ENCODE results near the gene MKLN1. TPM values are rescaled to one million over a fixed set of nuclear protein-coding genes. Genes with fewer than 3 reads are reported as not detected.

MKLN1 gene
- total RNA-seq, 1 experiment from 2014 or later, result 34.3 TPM

DNA sequence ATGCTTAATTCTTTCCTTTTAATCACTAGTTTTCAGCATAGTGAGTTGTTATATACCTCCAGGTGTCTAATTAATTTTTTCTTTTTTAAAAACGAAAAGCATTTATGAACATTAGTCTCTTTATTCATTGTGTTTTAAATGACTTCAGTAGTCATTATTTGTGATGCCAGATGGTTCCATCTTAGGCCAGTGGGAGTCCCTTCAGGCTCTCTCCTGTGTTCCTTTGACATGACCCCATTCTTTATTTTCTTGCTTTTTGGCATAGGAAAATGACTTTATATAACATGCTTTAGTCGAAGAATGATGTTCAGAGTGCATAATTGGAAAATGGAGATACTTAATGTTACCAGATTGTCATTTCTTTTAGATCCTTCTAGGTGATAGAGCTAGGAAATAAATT is 24.4 kb downstream of the MKLN1 start:
- Mint-ChIP-seq H3K4me3 (no peak overlapping the region), H3K27me3 (ENCODE audit: low read depth) (no peaks in the 10 kb centered on the region), H3K4me1 (peaks cover 30 to 33% of the 10 kb centered on the region in 2 experiments), H3K9me3 (no peaks in the 10 kb centered on the region; a peak in 1 of 5 replicates), H3K36me3 (ENCODE audit: insufficient read depth in 1 of 3, low read depth in 3 of 3) (peaks cover 7 to 17% (median 13%) of the 10 kb centered on the region in 3 experiments; a peak in 6 of 7 replicates), H3K27ac (no peak overlapping the region)
- Histone ChIP-seq H3K4ac (ENCODE audit: low read depth, low read length) (no peak overlapping the region), H2BK5ac (ENCODE audit: insufficient read length, low read length) (no peak overlapping the region), H4K20me1 (ENCODE audit: control insufficient read depth, insufficient read depth, insufficient read length) (no peaks in the 10 kb centered on the region), H3K4me1 (ENCODE audit: insufficient read depth, low read length) (peaks cover 1% of the 10 kb centered on the region; the same call in 1 of the 2 replicates), H3K23me2 (ENCODE audit: insufficient read length, low read depth, low read length, poor library complexity, severe bottlenecking) (no peaks in the 10 kb centered on the region), H2AK5ac (ENCODE audit: insufficient read length, low read length) (no peak overlapping the region), H3K14ac (ENCODE audit: insufficient read depth, low read length) (no peak overlapping the region), H3K4me2 (ENCODE audit: insufficient read depth, insufficient read length, low read length) (no peak overlapping the region), H3T11ph (ENCODE audit: low read length) (no peak overlapping the region), H2BK120ac (ENCODE audit: low read depth, low read length, poor library complexity, severe bottlenecking) (no peak overlapping the region), H4K91ac (ENCODE audit: insufficient read length, low read depth, low read length) (no peak overlapping the region), H3K79me2 (ENCODE audit: insufficient read depth, low read length) (peaks cover 18% of the 10 kb centered on the region; the same call in 1 of the 2 replicates), H3K79me1 (ENCODE audit: insufficient read depth, low read depth, low read length, poor library complexity, severe bottlenecking) (peaks cover 10% of the 10 kb centered on the region), H2BK12ac (ENCODE audit: insufficient read length, low read depth, low read length) (no peak overlapping the region), H2AFZ (ENCODE audit: low read length) (no peak overlapping the region), H4K8ac (replicated peaks; ENCODE audit: insufficient read length, low read depth, low read length) (no peak overlapping the region), H4K5ac (ENCODE audit: insufficient read length, low read depth, low read length) (no peak overlapping the region), H2BK15ac (ENCODE audit: low read depth, low read length) (no peak overlapping the region), H3K18ac (ENCODE audit: insufficient read length, low read depth, low read length) (no peak overlapping the region), H3K27me3 (ENCODE audit: insufficient read depth, low read length) (no peaks in the 10 kb centered on the region), H3K9ac (ENCODE audit: extremely low read depth, insufficient read length, low read length) (no peak overlapping the region), H3K23ac (ENCODE audit: insufficient read length, low read depth, low read length) (no peak overlapping the region), H3K9me3 (ENCODE audit: control insufficient read depth, low read depth, low read length) (no peaks in the 10 kb centered on the region), H3K27ac (ENCODE audit: insufficient read length, low read depth, low read length) (no peak overlapping the region), H2BK20ac (ENCODE audit: low read depth, low read length, poor library complexity, severe bottlenecking) (no peak overlapping the region), H3K56ac (ENCODE audit: insufficient read length, low read depth, low read length) (no peak overlapping the region)
- DNase-seq, result no peak
- TF ChIP-seq, protein P1, sequence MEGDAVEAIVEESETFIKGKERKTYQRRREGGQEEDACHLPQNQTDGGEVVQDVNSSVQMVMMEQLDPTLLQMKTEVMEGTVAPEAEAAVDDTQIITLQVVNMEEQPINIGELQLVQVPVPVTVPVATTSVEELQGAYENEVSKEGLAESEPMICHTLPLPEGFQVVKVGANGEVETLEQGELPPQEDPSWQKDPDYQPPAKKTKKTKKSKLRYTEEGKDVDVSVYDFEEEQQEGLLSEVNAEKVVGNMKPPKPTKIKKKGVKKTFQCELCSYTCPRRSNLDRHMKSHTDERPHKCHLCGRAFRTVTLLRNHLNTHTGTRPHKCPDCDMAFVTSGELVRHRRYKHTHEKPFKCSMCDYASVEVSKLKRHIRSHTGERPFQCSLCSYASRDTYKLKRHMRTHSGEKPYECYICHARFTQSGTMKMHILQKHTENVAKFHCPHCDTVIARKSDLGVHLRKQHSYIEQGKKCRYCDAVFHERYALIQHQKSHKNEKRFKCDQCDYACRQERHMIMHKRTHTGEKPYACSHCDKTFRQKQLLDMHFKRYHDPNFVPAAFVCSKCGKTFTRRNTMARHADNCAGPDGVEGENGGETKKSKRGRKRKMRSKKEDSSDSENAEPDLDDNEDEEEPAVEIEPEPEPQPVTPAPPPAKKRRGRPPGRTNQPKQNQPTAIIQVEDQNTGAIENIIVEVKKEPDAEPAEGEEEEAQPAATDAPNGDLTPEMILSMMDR (conservative IDR thresholded peaks at IDR 0.05), result no peak; the same call in 2 of the 3 replicates
- WGBS (ENCODE audit: extremely low coverage, insufficient read length, low lambda C conversion rate), result no CpG with 5 or more reads among the region's 2 CpGs
